Middle frontal gyrus (tissue), 1 donor: ENCODE results near the gene CUTA.

Experiments
- DNase-seq: peaks from one replicate; pipeline ENCODE4 v3.0.0-alpha.2; 2015; ENCODE audit warnings: low spot score; ENCODE audit errors: extremely low spot score

CUTA gene

DNA sequence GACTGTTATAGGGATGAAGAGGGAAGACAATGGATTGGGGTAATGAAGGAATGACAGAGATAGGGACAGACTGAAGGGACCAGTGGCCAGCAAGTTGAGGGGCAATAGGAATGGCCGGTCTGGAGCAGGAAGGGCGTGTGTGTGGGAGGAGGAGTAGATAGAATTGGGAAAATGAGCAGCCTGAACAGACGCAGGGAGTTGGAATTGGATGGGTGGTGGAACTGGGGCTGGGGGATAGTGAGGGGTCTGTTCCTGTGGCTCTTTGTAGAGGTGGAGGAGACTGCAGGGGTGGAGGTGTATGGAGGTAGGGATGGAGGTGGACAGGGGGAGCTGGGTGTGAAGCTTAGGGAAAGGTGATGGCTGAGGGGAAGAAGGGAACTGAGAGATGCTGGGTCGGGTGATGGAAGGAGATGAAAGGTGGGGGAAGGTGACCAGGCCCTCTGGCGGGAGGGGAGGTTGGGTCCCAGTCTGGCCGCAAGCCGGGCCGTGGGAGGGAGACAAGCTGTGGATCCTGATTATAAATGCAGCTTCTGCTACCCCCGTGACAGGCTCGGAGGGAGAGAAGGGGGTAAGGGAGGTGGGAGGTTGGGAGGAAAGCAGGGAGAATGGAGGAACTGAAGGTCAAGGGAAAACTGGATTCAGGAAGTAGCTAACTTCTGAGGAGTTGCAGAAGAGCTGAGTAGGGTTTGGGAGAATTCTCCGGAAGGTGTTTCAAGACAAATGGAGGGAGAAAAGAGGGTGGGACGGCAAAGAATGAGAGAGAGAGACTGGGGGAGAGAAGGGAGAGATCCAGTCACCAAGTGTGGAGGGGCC, 7.2 kb upstream of the CUTA start:
- no peak for DNase-seq

DNA sequence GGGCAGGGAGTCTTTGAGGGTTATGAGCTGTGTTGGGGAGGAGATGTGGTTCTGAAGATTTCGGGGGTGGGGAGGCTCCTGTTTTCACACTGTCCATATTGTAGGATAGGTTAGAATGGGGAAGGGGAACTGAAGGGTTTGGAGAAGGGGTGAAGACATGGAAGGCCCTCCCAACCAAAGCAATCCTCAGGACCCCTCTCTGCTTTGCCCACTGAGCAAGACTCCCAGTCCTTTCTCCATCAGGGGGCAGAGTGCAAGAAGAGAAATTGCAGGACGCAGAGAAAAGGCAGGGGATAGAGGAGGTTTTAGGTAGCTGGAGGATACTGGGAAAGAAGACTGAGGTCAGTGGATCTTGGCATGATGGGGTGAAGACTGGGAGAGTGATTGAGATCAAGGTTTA, 5.9 kb upstream of the CUTA start:
- no peak for DNase-seq

DNA sequence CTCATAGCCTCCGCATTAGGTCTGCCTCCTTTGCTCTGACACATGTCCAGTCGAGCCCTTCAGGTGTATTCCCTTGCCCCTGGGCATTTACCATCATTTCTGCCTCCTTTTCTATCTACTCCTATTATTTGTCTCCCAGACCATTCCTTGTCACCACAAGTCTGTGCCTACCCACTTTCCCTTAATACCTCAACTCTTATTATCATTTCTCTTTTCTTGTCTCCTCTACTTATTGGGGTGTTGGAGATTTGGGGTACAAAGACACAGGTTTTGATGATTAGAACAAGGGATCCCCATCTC, 3.4 kb upstream of the CUTA start:
- no peak for DNase-seq

DNA sequence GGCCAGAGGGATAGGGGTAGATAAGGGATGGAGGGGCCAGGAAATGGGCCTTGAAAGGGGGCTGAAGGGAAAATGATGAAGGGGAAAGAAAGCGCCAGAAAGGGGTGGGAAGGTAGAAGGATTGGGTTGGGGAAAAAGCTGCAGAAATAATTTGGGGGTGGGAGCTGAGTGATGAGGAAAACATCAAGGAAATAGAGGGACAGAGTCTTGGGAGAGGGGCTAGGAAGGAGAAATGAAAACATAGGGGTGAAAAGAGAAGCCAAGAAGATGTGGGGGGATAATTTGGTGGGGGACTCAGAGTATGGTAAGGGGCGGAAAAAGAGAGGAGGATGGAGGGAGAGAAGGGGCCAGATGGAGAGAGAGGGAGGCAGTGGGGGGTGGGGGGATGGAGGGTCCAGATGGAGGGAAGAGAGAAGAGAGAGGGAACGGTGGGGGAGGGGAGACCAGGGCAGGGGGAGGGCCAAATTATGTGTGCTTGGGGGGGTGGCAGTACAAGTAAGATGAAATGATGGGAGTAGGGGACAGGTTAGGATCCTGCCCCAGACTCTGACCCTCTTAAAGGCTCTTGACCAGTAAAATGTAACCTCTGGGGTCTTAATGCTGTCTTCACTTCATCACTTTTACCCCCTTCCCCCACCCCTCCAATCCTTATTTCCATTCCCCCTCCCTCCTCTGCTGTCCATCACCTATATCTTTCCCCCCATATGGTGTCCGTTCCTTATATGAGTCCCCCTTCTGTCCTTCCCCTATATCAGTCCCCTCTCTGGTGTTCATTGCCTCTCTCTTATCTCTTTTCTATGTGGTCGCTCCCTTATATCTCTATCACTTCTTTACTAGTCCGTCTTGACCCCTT, 2.8 kb upstream of the CUTA start:
- DNase-seq, result no peak

DNA sequence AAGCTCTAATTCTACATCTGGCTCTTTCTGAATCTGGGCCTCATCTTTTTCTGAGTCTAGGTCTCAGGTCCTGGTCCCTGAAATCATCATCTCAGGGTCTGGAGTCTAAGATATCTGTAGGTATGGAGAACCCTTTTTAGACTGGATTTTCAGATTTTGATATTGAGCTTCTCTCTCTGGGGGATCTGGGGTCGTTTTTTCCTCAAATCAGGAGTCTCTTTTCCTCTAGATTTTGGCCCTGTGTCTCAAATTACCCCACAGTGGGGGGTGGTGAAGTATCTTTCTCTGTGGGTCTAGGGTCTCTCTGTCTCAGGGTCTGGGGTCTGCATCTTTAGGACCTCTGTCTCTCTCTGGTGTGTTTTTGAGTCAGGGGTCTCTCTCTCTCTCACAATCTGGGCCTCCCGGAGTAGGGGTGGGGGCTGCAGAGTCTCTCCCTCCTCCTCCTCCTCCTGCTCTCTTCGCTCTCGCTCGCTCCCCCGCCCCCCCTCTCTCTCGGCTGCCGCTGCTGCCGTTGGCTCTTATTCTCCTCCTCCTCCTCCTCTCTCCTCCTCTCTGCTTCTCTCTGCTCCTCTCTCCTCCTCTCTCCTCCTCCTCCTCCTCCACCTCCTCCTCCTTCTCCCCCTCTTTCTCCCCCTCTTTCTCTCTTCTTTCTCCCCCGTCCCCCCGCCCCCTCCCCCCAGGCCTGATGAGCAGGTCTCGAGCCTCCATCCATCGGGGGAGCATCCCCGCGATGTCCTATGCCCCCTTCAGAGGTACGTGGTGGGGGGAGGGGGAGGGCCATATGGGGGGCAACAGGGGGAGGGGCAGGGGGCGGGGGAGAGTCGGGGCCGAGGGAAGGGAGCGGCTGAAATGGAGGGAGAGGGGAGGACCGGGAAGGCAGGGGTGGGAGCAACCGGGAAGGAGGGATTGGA, 1.9 kb upstream of the CUTA start, which contains the start of gene SYNGAP1:
SYNGAP1 (plus strand) TSS at position 486 of the 911 bp plus-strand sequence; CDS start at position 686, 200 bp downstream.
- DNase-seq, result no peak

DNA sequence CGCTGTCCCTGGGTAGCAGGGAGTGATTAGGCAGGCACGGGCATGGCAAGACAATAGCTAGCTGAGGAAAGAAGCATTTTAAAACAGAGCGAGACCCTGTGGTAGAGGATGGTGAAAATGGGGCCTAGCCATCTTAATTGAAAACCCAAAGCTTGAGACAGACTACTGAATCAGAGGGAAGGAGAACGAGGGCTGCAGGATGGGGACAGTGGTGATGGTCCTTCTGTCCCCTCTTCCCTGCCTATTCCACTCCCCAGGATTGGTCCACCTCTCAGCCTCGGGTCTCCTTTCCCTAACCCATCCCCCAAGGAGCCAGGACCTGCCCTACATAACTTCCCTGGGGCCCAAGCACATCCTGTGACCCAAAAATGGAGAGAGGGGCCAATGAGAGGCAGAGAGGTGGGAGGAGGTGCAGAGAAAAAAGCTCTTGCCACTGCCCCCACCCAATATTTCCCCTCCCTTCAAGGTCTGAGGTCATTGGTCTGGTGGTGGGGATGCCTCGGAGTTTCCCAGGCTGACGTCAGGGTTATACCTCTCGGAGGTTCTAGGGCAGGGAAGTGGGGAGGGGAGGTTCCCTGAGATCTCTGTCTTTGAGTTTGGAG, 884 bp upstream of the CUTA start:
- DNase-seq, result no peak

DNA sequence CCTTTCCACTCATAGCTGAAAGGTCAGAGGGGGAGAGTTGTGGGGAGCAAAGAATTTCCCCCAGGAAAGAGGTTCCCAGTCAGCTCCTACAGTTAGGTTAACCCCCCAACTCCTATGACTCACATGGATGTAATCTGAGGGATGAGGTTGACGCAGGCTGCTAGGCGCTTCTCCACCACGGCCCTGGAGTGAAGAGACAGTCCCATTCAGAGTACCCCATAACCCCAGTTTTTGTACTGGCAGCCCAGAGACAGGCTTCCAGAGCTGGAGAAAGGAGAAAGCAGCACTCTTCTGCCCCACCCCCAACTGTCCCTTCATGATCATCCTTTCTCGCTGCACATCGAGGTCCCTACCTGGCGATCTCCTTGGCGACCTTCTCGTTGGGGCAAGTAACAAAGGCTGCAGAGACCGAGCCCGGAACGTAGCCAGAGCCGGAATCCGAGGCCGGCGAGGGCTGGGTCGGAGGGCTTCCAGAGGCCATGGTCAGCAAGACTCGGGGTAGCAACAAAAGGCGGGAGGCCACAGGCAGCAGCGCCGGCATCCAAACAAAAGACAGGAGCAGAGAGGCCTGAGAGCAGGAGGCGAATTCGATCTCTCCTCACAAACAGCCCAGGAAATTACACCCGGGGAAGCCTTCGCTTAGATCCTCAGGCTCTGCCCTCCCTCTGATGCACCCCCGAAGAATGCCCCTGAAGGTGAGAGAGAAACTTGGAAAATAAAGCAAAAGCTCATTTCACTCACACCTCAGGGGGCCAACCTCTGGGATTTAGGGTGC, 592 bp downstream of the CUTA start:
- no peak for DNase-seq

DNA sequence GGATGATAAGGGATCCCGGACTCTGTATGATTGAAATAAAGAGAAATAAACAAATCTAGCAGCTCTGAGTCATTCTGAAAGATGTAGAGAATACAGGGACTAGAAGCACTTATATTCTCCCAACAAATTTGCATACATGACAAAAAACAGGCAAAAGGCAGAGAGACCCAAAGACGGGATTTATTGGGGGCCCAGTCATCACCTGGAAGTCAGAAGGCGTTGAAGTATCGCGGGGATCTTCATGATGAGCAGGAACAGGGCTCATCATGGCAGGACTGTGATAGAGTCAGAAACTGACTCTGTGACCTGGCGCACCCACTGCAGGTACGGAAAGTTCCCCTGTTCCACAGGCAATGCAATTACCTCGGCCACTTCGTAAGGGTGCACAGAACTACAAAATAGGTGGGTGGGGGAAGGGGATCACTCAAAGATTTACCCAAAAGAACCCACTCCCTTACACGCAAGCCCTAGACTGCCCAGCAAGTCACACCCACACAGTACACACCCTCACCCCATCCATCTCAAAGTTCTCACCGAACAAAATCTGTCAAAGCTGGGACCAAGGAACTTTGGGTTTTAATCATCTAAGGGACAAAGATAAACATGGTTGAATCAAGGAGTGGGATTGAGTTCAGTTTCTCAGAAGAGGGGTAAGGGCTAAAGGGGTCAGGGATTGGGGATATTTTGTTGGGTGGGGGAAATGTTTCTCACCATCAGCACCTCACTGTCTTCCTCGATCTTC, 1.4 kb downstream of the CUTA start:
- DNase-seq, result no peak

DNA sequence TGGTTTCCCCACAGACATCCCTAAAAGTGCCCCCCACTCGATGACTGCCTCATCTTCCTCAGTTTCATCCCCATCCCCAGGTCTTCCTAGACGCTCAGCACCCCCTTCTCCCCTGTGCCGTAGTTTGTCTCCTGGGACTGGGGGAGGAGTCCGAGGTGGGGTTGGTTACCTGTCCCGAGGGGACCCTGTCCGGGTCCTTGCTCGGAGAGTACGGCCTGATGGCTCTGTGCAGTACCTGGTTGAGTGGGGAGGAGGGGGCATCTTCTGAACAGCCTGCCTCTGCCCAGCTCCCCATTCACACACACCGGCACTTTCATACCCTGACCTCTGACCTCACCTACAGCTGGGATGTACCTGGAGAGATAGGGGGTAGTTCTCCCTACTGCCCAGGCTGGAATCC, 2.1 kb downstream of the CUTA start:
- DNase-seq, result no peak

DNA sequence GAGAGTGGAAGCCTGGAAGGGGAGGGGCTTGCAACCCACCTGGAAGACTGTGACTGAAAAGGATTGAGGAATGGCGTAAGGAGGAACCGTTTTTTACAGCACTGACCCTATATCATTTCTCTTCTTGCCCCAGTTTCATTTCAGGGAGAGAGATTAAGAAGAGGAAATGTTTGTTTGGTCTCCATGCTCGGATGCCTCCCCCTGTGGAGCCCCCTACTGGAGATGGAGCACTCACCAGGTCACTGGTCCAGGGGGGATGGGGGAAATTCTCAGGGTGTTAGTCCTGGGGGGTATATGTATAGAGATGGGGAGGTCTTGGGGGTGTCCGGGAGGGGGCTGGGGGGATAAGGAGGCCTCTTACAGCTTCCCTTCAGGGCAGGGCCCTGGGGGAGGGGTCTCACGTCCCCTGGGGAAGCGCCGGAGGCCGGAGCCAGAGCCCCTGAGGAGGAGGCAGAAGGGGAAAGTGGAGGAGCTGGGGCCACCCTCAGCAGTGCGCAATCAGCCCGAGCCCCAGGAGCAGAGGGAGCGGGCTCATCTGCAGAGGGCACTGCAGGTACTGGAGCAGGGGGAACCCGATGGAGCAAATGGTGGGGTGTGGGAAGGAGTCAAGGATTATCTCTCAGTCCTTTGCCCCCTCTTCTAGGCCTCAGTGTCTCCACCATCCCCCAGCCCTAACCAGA, 3.2 kb downstream of the CUTA start:
- no peak for DNase-seq

DNA sequence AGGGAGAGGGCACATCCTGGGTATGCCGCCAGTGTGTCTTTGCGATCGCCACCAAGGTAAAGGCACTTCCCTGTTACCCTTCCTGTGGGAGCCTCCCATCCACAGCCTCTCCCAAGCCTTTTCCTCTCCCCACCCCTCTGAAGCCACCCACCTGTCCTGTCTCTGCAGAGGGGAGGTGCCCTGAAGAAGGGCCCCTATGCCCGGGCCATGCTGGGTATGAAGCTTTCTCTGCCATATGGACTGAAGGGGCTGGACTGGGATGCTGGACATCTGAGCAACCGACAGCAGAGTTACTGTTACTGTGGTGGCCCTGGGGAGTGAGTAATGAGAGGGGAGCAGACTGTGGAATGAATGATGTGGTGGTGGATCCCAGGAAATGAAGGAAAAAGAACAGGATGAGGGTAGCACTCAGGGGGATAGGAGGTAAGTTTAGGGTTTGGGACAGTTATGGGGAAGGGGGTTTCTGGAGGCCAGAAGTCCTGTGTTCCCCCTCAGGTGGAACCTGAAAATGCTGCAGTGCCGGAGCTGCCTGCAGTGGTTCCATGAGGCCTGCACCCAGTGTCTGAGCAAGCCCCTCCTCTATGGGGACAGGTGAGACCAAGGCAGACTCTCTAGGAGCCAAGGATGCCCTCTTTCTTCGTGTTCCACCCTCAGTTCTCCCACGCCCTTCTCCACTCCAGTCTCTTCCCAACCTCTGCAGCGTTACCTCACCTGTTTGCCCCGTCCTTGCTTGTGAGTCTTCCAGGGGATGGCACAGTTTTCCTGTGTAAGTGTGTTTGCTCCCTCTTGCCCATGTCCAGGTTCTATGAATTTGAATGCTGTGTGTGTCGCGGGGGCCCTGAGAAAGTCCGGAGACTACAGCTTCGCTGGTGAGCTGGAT, 4.4 kb downstream of the CUTA start:
- no peak for DNase-seq

DNA sequence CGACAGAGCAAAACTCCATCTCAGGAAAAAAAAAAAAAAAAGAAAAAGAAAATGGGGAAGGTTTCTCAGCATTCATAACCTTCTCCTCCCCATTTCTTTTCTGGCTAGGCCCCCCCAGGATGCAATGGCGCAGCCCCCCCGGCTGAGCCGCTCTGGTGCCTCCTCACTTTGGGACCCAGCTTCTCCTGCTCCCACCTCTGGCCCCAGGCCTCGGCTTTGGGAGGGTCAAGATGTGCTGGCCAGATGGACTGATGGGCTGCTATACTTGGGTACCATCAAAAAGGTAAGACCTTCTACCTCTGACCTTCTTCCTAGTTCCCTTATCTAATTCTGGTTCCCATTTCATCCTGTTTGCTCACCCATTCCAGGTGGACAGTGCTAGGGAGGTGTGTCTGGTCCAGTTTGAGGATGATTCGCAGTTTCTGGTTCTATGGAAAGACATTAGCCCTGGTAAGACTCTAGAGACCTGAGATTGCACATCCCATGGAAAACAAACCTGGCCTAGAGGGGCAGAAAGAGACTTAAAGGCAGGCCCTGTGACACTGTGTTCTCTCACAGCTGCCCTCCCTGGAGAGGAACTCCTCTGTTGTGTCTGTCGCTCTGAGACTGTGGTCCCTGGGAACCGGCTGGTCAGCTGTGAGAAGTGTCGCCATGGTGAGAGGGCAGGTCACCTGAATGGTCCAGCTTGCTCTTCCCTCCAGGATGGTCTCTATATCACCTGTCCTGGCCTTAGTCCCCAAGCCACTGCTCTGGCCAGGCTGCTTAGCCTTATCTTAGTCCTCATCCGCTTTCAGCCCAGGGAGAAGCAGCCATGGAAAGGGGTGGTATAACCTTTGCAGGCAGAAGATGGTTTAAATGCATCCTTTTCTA, 5.5 kb downstream of the CUTA start:
- DNase-seq, result no peak

DNA sequence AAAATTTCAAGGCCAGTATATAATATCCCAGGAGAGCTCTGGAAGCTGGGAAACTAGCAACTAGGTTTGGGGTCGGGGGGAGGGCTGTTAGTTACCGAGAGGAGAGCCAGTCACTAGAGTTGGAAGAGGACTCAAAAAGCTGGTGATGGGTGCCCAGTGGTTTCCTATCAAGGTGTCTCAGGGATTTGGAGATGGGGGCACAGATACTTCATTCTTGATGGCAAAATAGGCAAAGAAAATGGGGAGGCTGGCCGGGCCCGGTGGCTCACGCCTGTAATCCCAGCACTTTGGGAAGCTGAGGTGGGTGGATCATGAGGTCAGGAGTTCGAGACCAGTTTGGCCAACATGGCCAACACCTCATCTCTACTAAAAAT, 6.3 kb downstream of the CUTA start:
- DNase-seq, result no peak

DNA sequence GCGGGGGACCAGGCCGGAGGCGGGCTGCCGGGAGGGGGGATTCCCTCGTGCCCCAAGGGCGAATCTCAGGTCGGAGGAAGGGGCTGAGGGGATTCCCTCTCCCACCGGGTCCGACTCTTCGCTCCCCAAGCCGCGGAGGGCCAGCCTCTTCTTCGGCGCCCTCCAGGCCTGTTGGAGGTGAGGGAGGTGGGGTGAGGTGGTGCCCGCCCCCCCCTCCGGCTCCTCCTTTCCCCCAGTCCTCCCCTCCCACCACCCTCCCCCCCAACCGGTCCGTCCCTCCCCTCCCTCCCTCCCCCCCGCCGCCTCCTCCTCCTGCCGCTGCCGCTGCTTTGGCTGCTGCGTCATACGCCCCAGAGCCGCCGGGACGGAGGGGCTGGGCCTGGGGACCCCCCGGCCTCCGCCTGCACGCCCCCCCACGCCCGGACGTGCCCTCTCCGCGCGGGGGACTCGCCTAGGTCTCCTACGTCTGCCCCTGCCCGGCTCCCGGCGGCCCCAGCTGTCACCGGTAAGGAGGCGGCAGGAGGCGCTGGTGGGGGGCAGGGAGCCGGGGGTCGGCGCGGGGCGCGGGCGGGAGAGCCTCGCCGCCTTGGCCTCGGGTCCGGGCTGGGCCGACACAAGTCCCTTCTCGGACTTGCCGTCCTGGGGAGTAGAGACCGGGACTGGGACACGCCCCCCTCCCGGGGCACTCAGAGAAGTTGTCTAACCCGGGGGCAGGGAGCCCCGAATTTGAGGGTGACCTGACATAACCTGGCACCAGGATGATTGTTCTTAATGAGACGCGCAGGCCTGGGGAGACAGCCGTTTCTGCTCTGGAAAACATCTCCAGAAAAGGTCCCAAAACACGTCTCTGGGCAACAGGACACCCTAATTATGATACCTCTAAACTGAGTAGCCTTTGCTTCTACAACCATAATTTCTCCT, 6.9 kb downstream of the CUTA start, which contains the start of gene PHF1:
PHF1 (plus strand) TSS at position 304 of the 921 bp plus-strand sequence. CDS start 1,250 bp downstream, outside the sequence.
- no peak for DNase-seq

DNA sequence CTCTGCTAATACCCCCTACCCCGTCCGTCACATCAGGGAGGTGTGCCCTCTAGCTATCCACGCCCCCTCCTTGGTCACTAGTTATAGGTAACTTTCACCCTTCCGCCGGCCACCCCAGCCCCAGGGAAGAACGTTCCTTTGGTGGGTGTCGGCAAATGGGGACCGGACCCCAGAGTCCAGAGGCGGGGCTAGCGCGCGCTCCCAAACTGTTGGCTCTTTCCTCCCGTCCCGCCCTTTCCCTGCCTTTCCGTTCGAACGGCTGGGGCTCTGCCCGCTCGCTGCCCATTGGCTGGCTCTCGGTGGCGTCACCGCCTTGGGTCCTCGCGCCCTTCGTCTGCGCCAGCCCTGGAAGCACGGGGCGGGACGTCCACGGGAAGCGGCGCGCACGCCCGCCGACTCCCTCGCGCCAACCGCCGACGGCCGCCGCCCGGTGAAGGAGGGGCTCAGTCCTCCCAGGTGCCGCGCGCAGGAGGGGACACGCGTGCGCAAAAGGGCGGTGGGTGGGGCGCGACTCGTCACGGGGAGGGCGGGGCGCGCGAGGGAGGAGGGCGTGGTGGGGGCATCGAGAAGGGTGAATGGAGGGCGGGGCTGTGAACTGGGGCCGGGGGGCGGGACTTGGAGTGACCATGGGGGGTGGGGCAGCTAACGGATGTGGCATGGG, 7.7 kb downstream of the CUTA start:
- peak; percentile 93 for DNase-seq
